DOHH2 (cell line): ENCODE data around the gene IGFBP2.

Experiments used
- H3F3A ChIP-seq: fragments of 200-600 bp; sonication (generic), shearing (Covaris generic); 2 replicates; pipeline ENCODE4 v1.6.0; 2016; ENCODE audit warnings: antibody characterized with exemption, mild to moderate bottlenecking; ENCODE audit not compliant: control insufficient read depth, insufficient read depth
- H3K27ac ChIP-seq: fragments of 200-600 bp; sonication (generic); 2 replicates; pipeline ENCODE4 v1.5.1; 2014; ENCODE audit warnings: low read depth, mild to moderate bottlenecking, low read length, moderate library complexity
- H3K27me3 ChIP-seq: fragments of 200-600 bp; sonication (generic); 2 replicates; pipeline ENCODE4 v1.6.1; 2014; ENCODE audit warnings: mild to moderate bottlenecking, low read length, mixed read lengths; ENCODE audit not compliant: control insufficient read depth
- H3K36me3 ChIP-seq: fragments of 200-600 bp; sonication (generic); 2 replicates; pipeline ENCODE4 v1.6.1; 2014; ENCODE audit warnings: mild to moderate bottlenecking, low read length, moderate library complexity, mixed read lengths; ENCODE audit not compliant: control insufficient read depth
- H3K4me1 ChIP-seq: fragments of 200-600 bp; sonication (generic); 2 replicates; pipeline ENCODE4 v1.6.1; 2014; ENCODE audit warnings: mild to moderate bottlenecking, low read length, mixed read lengths; ENCODE audit not compliant: control insufficient read depth
- H3K4me2 ChIP-seq: fragments of 200-600 bp; sonication (generic); 2 replicates; pipeline ENCODE4 v1.6.0; 2014; ENCODE audit warnings: mild to moderate bottlenecking, low read length, moderate library complexity
- H3K4me3 ChIP-seq: fragments of 200-600 bp; sonication (generic); 2 replicates; pipeline ENCODE4 v1.5.1; 2014; ENCODE audit warnings: mild to moderate bottlenecking, low read length, mixed read lengths
- H3K79me2 ChIP-seq: fragments of 200-600 bp; sonication (generic); 2 replicates; pipeline ENCODE4 v1.6.1; 2014; ENCODE audit warnings: mild to moderate bottlenecking, low read length, mixed read lengths; ENCODE audit not compliant: control insufficient read depth
- H3K9me2 ChIP-seq: fragments of 200-600 bp; sonication (generic); replicated peaks from 2 replicates; pipeline ENCODE4 v1.6.1; 2014; ENCODE audit warnings: mild to moderate bottlenecking, low read length, mixed read lengths; ENCODE audit not compliant: control insufficient read depth
- H3K9me3 ChIP-seq: fragments of 200-600 bp; sonication (generic); 2 replicates; pipeline ENCODE4 v1.6.1; 2014; ENCODE audit warnings: antibody characterized with exemption, low read length, mixed read lengths; ENCODE audit not compliant: control insufficient read depth, insufficient read depth
- H4K20me1 ChIP-seq: fragments of 200-600 bp; sonication (generic); 2 replicates; pipeline ENCODE4 v1.6.0; 2014; ENCODE audit warnings: low read depth, mild to moderate bottlenecking, antibody characterized with exemption, low read length, moderate library complexity; ENCODE audit not compliant: control insufficient read depth, insufficient read depth
- CTCF ChIP-seq: fragments of 200-600 bp; sonication (generic); IDR thresholded peaks from one replicate; pipeline ENCODE4 v1.5.1; 2014; ENCODE audit warnings: antibody characterized with exemption, mild to moderate bottlenecking, low read depth, low read length; ENCODE audit not compliant: poor library complexity, severe bottlenecking
- EZH2phosphoT487 ChIP-seq: fragments of 200-600 bp; sonication (generic); IDR thresholded peaks from 2 replicates; pipeline ENCODE4 v1.6.1; 2017; ENCODE audit warnings: borderline replicate concordance, mild to moderate bottlenecking, antibody characterized with exemption, low read length, moderate library complexity, mixed read lengths

Gene IGFBP2

GRCh38 chr2:216657086-216657855 is 24.1 kb downstream of the IGFBP2 start:
- H3K79me2 ChIP-seq = no peaks in the 10 kb centered on the region
- H3K4me3 ChIP-seq = no peak overlapping the region
- H3K4me2 ChIP-seq = no peak overlapping the region
- H3K36me3 ChIP-seq = no peaks in the 10 kb centered on the region
- no peaks in the 10 kb centered on the region for H4K20me1 ChIP-seq
- TF ChIP-seq EZH2phosphoT487 = no peak
- no peak for TF ChIP-seq CTCF
- no peak overlapping the region for H3K27ac ChIP-seq
- no peaks in the 10 kb centered on the region for H3K4me1 ChIP-seq
- no peaks in the 10 kb centered on the region for H3K9me2 ChIP-seq
- peaks cover 11% of the 10 kb centered on the region; the same call in 1 of the 2 replicates for H3K27me3 ChIP-seq
- H3F3A ChIP-seq = no peaks in the 10 kb centered on the region
- H3K9me3 ChIP-seq = no peaks in the 10 kb centered on the region

GRCh38 chr2:216657980-216658379 is 24.8 kb downstream of the IGFBP2 start:
- TF ChIP-seq EZH2phosphoT487 (no peak), CTCF (no peak)
- H3K27me3 ChIP-seq = peaks cover 11% of the 10 kb centered on the region; the same call in 1 of the 2 replicates
- no peaks in the 10 kb centered on the region for H3K79me2 ChIP-seq
- H3K27ac ChIP-seq = no peak overlapping the region
- H3K4me1 ChIP-seq = no peaks in the 10 kb centered on the region
- H3K36me3 ChIP-seq = no peaks in the 10 kb centered on the region
- no peaks in the 10 kb centered on the region for H3K9me3 ChIP-seq
- H3K9me2 ChIP-seq = no peaks in the 10 kb centered on the region
- H4K20me1 ChIP-seq = no peaks in the 10 kb centered on the region
- H3K4me3 ChIP-seq = no peak overlapping the region
- no peak overlapping the region for H3K4me2 ChIP-seq
- H3F3A ChIP-seq = no peaks in the 10 kb centered on the region

GRCh38 chr2:216658757-216659156 is 25.5 kb downstream of the IGFBP2 start:
- no peaks in the 10 kb centered on the region for H4K20me1 ChIP-seq
- H3K9me3 ChIP-seq = no peaks in the 10 kb centered on the region
- peaks cover 6% of the 10 kb centered on the region; the same call in 1 of the 2 replicates for H3K27me3 ChIP-seq
- H3K4me3 ChIP-seq = no peak overlapping the region
- no peaks in the 10 kb centered on the region for H3K9me2 ChIP-seq
- no peak overlapping the region for H3K27ac ChIP-seq
- H3K36me3 ChIP-seq = no peaks in the 10 kb centered on the region
- no peak for TF ChIP-seq EZH2phosphoT487
- TF ChIP-seq CTCF = no peak
- H3F3A ChIP-seq = no peaks in the 10 kb centered on the region
- H3K4me1 ChIP-seq = peaks cover 4% of the 10 kb centered on the region
- no peaks in the 10 kb centered on the region for H3K79me2 ChIP-seq
- no peak overlapping the region for H3K4me2 ChIP-seq
